ENCODE results near the gene TMEM131.
"Not testable (repeated sequence)": the region's sequence is repeated elsewhere in the genome, so short reads cannot be mapped to it uniquely, and the experiment has no call there.

The TMEM131 gene

GRCh38 chr2:97824011-97824410, 171.7 kb downstream of the TMEM131 start:
- CTCF ChIA-PET = interaction anchor here (0.7 to 1.2 kb wide), 2 partner anchors 10 to 17 kb away, joined by 3 read pairs; no protein-coding TSS in a partner anchor
- H3K9me3 ChIP-seq (ENCODE audit: control insufficient read depth, insufficient read depth, low read depth, low read length); H3K36me3 ChIP-seq (ENCODE audit: control insufficient read depth in 2 of 2, insufficient read depth in 1 of 2, low read length in 2 of 2); POLR2A ChIA-PET; H3K27ac ChIP-seq (ENCODE audit: extremely low read depth, low read depth, low read length); H3K4me1 ChIP-seq (ENCODE audit: control insufficient read depth, insufficient read depth, low read length); H3K4me3 ChIP-seq (ENCODE audit: low read depth, low read length): not testable (repeated sequence)

- POLR2A ChIA-PET; H3K4me3 ChIP-seq (ENCODE audit: low read depth, low read length); H3K36me3 ChIP-seq (ENCODE audit: control insufficient read depth in 2 of 2, insufficient read depth in 1 of 2, low read length in 2 of 2); H3K27ac ChIP-seq (ENCODE audit: extremely low read depth, low read depth, low read length); H3K4me1 ChIP-seq (ENCODE audit: control insufficient read depth, insufficient read depth, low read length); H3K9me3 ChIP-seq (ENCODE audit: control insufficient read depth, insufficient read depth, low read depth, low read length); CTCF ChIA-PET: not testable (repeated sequence)
Measured at GRCh38 chr2:97821862-97822261, 173.9 kb downstream of the TMEM131 start.

- no peaks in the 10 kb centered on the region for H3K9me3 ChIP-seq (ENCODE audit: control insufficient read depth, insufficient read depth, low read depth, low read length)
- H3K4me3 ChIP-seq (ENCODE audit: low read depth, low read length) = no peak overlapping the region
- CTCF ChIA-PET = interaction anchor here (0.7 to 0.9 kb wide), 2 partner anchors 229 to 749 kb away, joined by 3 to 5 read pairs; no protein-coding TSS in a partner anchor
- H3K4me1 ChIP-seq (ENCODE audit: control insufficient read depth, insufficient read depth, low read length) = no peaks in the 10 kb centered on the region
- POLR2A ChIA-PET = no interaction called here
- H3K36me3 ChIP-seq (ENCODE audit: control insufficient read depth in 2 of 2, insufficient read depth in 1 of 2, low read length in 2 of 2) = peaks cover 4% of the 10 kb centered on the region in 2 experiments; a peak in 2 of 3 replicates
- H3K27ac ChIP-seq (ENCODE audit: extremely low read depth, low read depth, low read length) = no peak overlapping the region
- TF ChIP-seq ZNF701 (tag by site-specific recombination; IDR thresholded peaks at IDR 0.05) (no peak), ZNF223 (tag by site-specific recombination; IDR thresholded peaks at IDR 0.05) (no peak), ZNF596 (tag by site-specific recombination; IDR thresholded peaks at IDR 0.05) (no peak), ZNF488 (tag by site-specific recombination; IDR thresholded peaks at IDR 0.05) (no peak), ZSCAN18 (tag by site-specific recombination; IDR thresholded peaks at IDR 0.05) (no peak), ZNF132 (tag by site-specific recombination; IDR thresholded peaks at IDR 0.05; ENCODE audit: borderline replicate concordance) (no peak), GLI2 (tag by site-specific recombination; IDR thresholded peaks at IDR 0.05; ENCODE audit: borderline replicate concordance, low read depth) (no peak), ZNF791 (tag by site-specific recombination; IDR thresholded peaks at IDR 0.05) (no peak), ZNF398 (tag by site-specific recombination; IDR thresholded peaks at IDR 0.05) (no peak), ZNF837 (tag by site-specific recombination; IDR thresholded peaks at IDR 0.05) (no peak), ZNF521 (tag by site-specific recombination; IDR thresholded peaks at IDR 0.05) (no peak), YY1 (tag by site-specific recombination; IDR thresholded peaks at IDR 0.05) (no peak), ZSCAN5A (tag by site-specific recombination; IDR thresholded peaks at IDR 0.05) (no peak), OSR2 (tag by site-specific recombination; IDR thresholded peaks at IDR 0.05) (no peak), ZNF37A (tag by site-specific recombination; IDR thresholded peaks at IDR 0.05) (no peak), ZNF24 (tag by site-specific recombination; IDR thresholded peaks at IDR 0.05) (no peak)
Measured at GRCh38 chr2:97819754-97820153, 176.0 kb downstream of the TMEM131 start.

All from HEK293 (cell line).